ENCODE measurements around the gene SP140L. TPM values are rescaled to one million over a fixed set of nuclear protein-coding genes. Genes with fewer than 3 reads are reported as not detected.

Gene SP140L
- polyA plus RNA-seq, 1 of the 3 experiments (the other 2 are of a cell fraction), result 13.5 TPM

- POLR2A ChIA-PET, result no interaction called here
- Histone ChIP-seq H3K4me2 (no peak overlapping the region), H3K4me3 (ENCODE audit: low read depth in 2 of 2, low read length in 1 of 2) (no peak overlapping the region), H3K27me3 (ENCODE audit: insufficient read depth) (no peaks in the 10 kb centered on the region), H2AFZ (ENCODE audit: low read depth) (no peak overlapping the region), H4K20me1 (ENCODE audit: insufficient read depth) (no peaks in the 10 kb centered on the region), H3K36me3 (replicated peaks in 1 of 2; ENCODE audit: control insufficient read depth in 1 of 2, insufficient read depth in 2 of 2, low read length in 1 of 2) (peaks cover 0 to 39% of the 10 kb centered on the region in 2 experiments), H3F3A (replicated peaks; ENCODE audit: insufficient read depth) (peaks cover 6% of the 10 kb centered on the region), H3K79me2 (ENCODE audit: insufficient read depth) (peaks cover 99% of the 10 kb centered on the region), H3K27ac (ENCODE audit: low read depth in 2 of 2, low read length in 1 of 2) (no peak overlapping the region), H3K9me2 (no peaks in the 10 kb centered on the region), H3K9me3 (peaks cover 13% of the 10 kb centered on the region), H3K4me1 (ENCODE audit: control insufficient read depth in 1 of 2, insufficient read depth in 2 of 2, low read depth in 1 of 2, low read length in 1 of 2) (no peaks in the 10 kb centered on the region), H3K9ac (no peak overlapping the region)
- CTCF ChIA-PET, result no interaction called here
- no peak for DNase-seq
- TF ChIP-seq RFX5 (IDR thresholded peaks at IDR 0.05; ENCODE audit: low read length) (no peak), GABPA (IDR thresholded peaks at IDR 0.05; ENCODE audit: low read depth) (no peak), RAD21 (IDR thresholded peaks at IDR 0.05; ENCODE audit: low read length) (no peak), EZH2phosphoT487 (IDR thresholded peaks at IDR 0.05; ENCODE audit: borderline replicate concordance, low read depth) (no peak), FOXJ3 (CRISPR knock-in tag; IDR thresholded peaks at IDR 0.05) (no peak), SIN3A (IDR thresholded peaks at IDR 0.05; ENCODE audit: borderline replicate concordance, low read depth, low read length) (no peak), EP300 (IDR thresholded peaks at IDR 0.05; ENCODE audit: borderline replicate concordance in 1 of 2, low read depth in 1 of 2, low read length in 1 of 2) (no peak), YY1 (IDR thresholded peaks at IDR 0.05; ENCODE audit: low read depth) (no peak), MEF2A (IDR thresholded peaks at IDR 0.05; ENCODE audit: borderline replicate concordance, low read depth) (no peak), MXI1 (IDR thresholded peaks at IDR 0.05; ENCODE audit: low read depth, low read length) (no peak), RXRA (IDR thresholded peaks at IDR 0.05; ENCODE audit: borderline replicate concordance, low read depth) (no peak), USF1 (IDR thresholded peaks at IDR 0.05; ENCODE audit: borderline replicate concordance, low read depth) (no peak)
Measured at GRCh38 chr2:230429513-230429912, 102.5 kb downstream of the SP140L start.

GRCh38 chr2:230430957-230431910, 104.2 kb downstream of the SP140L start:
- Histone ChIP-seq H3F3A (replicated peaks; ENCODE audit: insufficient read depth) (peaks cover 7% of the 10 kb centered on the region), H3K9me2 (no peaks in the 10 kb centered on the region), H3K27ac (ENCODE audit: low read depth in 2 of 2, low read length in 1 of 2) (no peak overlapping the region), H3K9ac (no peak overlapping the region), H3K79me2 (ENCODE audit: insufficient read depth) (peaks cover 99% of the 10 kb centered on the region), H2AFZ (ENCODE audit: low read depth) (no peak overlapping the region), H3K4me3 (ENCODE audit: low read depth in 2 of 2, low read length in 1 of 2) (no peak overlapping the region), H4K20me1 (ENCODE audit: insufficient read depth) (no peaks in the 10 kb centered on the region), H3K36me3 (replicated peaks in 1 of 2; ENCODE audit: control insufficient read depth in 1 of 2, insufficient read depth in 2 of 2, low read length in 1 of 2) (peaks cover 0 to 47% of the 10 kb centered on the region in 2 experiments), H3K9me3 (peaks cover 13% of the 10 kb centered on the region), H3K4me2 (no peak overlapping the region), H3K27me3 (ENCODE audit: insufficient read depth) (no peaks in the 10 kb centered on the region), H3K4me1 (ENCODE audit: control insufficient read depth in 1 of 2, insufficient read depth in 2 of 2, low read depth in 1 of 2, low read length in 1 of 2) (no peaks in the 10 kb centered on the region)
- ChIA-PET CTCF (no interaction called here), POLR2A (no interaction called here)
- no peak for TF ChIP-seq RAD21 (IDR thresholded peaks at IDR 0.05; ENCODE audit: low read length)
- TF ChIP-seq RFX5 (IDR thresholded peaks at IDR 0.05; ENCODE audit: low read length), result no peak
- TF ChIP-seq IRF3 (IDR thresholded peaks at IDR 0.05; ENCODE audit: low read depth, low read length), result no peak
- TF ChIP-seq JUND (IDR thresholded peaks at IDR 0.05), result no peak
- no peak for TF ChIP-seq RCOR1 (IDR thresholded peaks at IDR 0.05; ENCODE audit: low read length)
- TF ChIP-seq USF1 (IDR thresholded peaks at IDR 0.05; ENCODE audit: borderline replicate concordance, low read depth), result no peak
- TF ChIP-seq SIN3A (IDR thresholded peaks at IDR 0.05; ENCODE audit: borderline replicate concordance, low read depth, low read length), result no peak
- no peak for TF ChIP-seq GATA2 (CRISPR knock-in tag; IDR thresholded peaks at IDR 0.05)
- TF ChIP-seq EZH2phosphoT487 (IDR thresholded peaks at IDR 0.05; ENCODE audit: borderline replicate concordance, low read depth), result no peak
- no peak for TF ChIP-seq EP300 (IDR thresholded peaks at IDR 0.05; ENCODE audit: borderline replicate concordance in 1 of 2, low read depth in 1 of 2, low read length in 1 of 2)
- no peak for DNase-seq
- WGBS (ENCODE audit: low lambda C conversion rate), result 25% methylated on average over 1 of the region's 1 CpG

Measured in SK-N-SH (cell line).